Activated CD8-positive, alpha-beta memory T cell treated with anti-CD3 and anti-CD28 coated beads, Interleukin-2, amount 50 U/mL, for 1 hour (primary cell): ENCODE results near the gene COA3.
"Not testable (repeated sequence)": the region's sequence is repeated elsewhere in the genome, so short reads cannot be mapped to it uniquely, and the experiment has no call there.

Experiments
- DNase-seq: peaks from one replicate; pipeline ENCODE4 v3.0.0-alpha.2; 2020; ENCODE audit errors: extremely low read depth

Gene COA3

DNA sequence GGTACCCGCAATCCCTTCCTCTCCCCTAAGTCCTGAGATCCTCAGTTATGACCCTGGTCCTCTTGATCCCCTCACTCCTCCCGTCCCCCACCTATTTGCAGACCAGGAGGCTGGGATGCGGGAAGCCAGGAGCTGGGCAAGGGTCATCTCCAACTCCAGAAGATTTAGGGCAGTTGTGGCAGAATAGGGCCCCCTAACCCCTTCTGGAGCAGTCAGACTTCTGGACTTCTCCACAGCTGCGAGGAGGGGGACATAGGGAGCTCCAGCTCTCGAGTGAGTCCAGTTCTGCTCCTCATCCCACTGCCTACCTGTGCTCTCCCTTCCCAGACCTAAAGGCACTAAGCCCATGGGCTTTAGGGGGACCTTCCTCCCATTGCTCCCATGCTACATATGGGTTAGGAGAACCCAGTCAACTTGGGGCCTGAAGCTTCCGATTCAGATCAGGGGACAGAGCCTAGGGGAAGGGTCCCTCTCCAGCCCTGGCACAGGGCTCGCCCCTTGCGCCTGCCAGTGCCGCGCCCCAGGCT, 16.8 kb downstream of the COA3 start:
- no peak for DNase-seq

DNA sequence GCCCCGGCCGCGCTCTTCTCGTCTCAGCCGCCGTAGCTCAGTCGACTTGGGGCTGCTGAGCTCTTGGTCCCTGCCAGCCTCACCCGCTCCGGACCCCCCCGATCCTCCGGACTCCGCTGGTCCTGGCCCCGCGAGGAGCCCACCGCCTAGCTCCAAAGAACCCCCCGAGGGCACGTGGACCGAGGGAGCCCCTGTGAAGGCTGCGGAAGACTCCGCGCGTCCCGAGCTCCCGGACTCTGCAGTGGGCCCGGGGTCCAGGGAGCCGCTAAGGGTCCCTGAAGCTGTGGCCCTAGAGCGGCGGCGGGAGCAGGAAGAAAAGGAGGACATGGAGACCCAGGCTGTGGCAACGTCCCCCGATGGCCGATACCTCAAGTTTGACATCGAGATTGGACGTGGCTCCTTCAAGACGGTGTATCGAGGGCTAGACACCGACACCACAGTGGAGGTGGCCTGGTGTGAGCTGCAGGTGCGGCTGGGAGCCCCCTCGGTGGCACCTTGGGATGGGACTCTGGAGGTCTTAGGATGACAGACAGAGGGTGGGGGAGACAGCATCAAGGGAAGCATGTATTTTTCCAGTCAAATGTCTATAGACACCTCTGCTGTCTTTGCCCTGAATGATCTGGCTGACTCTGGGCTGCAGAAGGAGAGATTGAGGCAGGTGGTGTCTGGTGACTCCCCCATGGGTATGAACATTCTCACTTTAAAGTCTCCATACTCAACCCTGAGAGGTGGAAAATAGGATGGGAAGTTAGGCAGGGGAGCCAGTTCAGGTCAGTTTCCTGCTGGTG, 17.5 kb downstream of the COA3 start:
- no peak for DNase-seq

DNA sequence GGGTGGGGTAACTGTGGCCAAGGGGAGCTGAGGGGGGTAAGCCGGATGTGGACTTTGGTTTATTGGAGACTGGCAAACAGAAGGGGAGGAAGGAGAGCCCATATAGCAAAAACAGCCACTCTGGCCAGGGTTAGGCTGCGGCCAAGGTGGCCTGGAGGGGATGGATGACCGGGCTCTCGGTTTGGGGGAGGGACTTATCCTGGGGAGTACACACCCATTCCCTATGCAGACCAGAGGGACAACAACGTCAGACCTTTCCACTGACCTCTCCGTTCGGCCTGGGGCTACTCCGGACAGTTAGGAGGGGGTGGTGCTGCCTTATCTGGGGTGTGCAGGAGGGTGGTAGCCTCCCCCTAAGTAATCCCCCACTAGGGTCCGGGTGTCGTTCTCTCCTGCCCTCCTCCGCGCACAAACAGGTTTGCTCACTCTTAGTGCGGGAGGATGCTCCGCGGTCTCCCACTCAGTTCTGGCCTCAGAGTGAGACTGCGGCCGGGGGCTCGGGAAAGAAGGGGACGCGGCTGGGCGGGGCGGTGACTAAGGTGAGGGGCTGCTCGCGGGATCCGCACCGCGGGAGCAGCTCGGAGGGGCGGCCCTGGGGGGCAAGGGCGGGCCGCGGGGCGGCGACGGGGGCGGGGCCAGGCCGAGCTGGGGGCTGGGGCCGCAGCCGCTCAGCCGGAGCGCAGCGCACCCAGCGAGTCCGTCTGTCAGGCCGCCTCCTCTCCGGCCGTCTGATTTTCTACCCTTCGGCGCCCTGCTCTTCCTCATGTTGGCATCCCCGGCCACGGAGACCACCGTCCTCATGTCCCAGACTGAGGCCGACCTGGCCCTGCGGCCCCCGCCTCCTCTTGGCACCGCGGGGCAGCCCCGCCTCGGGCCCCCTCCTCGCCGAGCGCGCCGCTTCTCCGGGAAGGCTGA, 18.3 kb downstream of the COA3 start, which contains the start of gene WNK4:
WNK4 (plus strand) TSS at position 675 of the 915 bp plus-strand sequence; CDS start at position 764, 89 bp downstream.
- no peak for DNase-seq

DNA sequence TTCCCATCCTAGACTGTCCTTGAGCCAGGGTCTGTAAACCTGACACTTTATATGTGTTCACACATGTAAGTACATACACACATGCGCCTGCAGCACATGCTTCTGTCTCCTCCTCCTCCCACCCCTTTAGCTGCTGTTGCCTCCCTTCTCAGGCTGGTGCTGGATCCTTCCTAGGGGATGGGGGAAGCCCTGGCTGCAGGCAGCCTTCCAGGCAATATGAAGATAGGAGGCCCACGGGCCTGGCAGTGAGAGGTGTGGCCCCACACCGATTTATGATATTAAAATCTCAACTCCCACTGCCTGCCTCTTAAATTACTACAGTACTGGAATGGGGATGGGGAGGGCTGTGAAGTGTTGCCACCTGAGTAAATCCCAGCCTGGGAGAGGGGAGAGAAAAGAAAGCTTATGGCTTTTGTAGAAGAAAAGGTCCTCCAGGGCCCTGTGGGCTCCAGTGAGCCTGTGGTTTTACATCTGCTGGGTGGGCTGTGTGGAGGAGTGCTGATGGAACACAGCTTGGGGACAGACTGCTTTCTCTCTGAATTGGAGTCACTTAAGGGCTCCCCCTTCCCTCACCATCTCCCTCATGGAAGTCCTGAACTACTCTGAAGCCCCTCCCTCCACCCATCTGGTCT, 19.1 kb downstream of the COA3 start:
- no peak for DNase-seq

DNA sequence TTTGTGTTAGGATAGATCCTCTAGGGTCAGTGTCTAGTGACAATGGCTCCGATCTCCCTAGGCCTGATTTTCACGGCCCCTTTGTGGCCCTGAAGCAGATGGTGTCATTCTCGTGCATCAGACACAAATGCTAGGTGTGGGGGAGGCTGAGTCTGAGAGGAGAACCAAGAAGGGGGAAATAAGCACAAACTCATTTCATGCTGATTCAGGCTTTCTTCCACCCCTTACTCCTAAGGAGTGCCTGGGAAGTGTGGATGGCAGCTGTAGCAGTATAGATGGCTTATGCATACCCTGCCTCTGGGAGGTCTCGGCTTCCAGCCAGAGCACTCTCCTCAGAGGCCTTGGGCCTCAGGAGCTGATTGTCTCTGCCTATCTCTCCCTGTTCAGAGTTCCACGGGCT, 19.9 kb downstream of the COA3 start:
- no peak for DNase-seq

DNA sequence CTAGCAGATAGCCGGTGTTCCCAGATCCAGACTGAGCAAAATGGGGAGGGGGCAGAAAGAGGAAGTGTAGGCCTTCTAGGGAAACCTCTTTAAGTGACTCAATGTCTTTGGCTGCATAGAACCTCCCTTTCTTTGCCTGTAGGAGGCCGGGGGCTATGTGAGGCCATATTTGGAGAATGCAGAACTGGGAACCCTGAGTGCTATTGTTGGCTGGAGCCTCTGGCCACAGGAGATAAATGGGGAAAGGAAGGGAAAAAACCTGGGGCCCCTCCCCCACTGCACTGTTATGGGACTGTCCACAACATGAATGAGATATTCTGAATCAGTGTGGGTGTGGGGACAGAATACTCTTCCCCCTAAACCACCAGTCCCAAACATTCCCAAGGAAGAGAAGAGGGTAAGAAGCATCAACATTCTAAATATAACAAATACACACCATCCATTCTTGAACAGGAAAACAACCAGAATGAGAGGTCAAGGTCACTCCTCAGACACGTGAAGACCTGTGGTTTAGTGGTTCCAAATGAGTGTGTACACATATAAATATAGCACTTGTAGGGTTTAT, 22.9 kb downstream of the COA3 start:
- no peak for DNase-seq

DNA sequence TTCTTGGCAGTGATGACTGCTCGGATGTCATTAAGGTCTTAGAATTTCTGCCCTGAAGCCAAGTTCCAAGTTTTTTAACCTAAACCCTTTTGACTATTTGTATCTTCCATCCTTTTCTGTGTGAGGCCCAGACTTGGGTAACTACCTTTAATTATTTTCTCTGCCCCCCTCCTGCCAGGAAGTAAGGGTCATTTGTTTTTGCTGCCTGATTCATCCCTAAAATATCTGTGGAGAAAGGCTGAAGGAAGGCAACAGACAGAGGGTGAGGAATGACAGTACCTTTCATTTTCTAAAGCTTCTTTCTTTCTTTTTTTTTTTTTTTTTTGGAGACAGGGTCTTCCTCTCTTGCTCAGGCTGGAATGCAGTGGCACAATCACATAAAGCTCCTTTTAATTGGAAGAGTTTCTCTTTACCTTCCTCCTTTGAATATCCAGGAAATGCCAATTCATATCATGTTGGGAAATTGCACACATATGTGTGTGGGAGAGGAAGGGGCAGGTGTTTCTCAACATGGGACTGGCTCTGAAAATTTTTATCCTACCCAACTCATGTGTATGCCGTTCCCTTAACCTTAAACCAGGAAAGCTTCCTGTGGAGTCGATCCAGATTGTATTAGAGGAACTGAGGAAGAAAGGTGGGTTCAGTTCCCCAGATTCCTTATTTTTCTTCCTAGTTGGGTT, 24.3 kb downstream of the COA3 start:
- no peak for DNase-seq

DNA sequence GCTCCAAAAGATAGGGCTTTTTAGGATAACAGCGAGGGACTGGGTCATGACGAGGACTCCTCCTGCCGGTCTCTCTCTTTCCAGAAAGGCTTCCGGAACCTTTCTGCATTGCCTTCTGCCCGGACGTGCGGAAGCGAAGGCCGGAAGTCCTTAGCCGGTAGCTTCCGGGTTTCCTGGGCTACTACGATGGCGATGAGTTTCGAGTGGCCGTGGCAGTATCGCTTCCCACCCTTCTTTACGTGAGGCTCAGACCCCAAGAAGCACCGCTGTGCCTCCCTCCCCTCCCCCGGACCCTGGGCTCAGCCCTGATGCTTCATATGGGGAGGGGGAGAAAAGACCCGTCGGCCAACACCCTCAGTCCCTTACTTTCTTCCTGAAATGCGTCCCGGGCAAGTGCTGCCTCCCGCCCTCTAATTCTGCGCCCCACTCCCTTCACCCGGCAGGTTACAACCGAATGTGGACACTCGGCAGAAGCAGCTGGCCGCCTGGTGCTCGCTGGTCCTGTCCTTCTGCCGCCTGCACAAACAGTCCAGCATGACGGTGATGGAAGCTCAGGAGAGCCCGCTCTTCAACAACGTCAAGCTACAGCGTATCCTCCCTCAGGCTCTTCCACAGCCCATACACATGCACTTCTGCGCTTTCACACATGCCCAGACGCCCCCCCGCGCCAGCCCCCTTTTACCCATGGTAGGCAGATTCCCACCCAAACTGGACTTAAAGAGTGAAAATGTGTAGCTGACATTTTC, 25.0 kb downstream of the COA3 start, which contains the start of gene VPS25:
VPS25 (plus strand) TSS at position 160 of the 746 bp plus-strand sequence; CDS start at position 187, 27 bp downstream.
- DNase-seq = peak; percentile 40

DNA sequence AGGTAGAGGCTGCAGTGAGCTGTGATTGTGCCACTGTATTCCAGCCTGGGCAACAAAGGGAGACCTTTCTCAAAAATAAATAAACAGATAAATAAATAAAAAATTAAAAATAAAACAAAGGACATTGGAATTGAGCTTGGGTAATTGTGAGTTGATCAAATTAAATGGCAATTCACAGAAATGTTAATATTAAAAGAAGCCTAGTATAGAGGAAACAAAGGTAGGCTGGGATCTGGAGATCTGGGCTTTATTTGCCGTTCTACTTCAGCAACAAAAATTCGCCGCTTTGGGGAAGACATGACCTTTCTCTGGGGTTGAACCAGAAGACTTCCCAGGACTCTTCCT, 25.6 kb downstream of the COA3 start:
- DNase-seq = no peak

DNA sequence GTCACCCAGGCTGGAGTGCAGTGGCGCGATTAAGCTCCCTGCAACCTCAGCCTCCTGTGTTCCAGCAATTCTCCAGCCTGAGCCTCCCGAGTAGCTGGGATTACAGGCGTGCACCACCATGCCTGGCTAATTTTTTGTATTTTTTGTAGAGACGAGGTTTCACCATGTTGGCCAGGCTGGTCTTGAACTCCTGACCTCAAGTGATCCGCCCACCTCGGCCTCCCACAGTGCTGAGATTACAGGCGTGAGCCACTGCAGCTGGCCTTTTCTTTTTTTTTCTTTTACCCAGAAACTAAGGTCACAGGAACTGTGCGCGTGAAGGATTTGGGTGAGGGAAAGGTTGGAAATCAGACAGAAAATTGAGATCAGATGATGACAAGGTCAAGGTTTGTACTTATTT, 28.5 kb downstream of the COA3 start:
- DNase-seq = not testable (repeated sequence)

DNA sequence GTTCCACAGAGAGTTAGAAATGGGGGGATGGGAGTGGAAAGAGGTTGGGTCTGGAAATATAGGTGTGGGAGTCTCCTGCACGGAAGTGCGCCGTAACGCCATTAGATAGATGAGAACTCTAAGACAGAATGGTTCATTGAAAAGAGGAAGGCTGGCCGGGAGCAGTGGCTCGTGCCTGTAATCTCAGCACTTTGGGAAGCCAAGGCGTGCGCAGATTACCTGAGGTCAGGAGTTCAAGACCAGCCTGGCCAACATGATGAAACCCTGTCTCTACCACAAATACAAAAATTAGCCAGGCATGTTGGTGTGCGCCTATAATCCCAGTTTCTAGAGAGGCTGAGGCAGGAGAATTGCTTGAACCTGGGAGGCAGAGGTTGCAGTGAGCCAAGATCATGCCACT, 30.5 kb downstream of the COA3 start:
- DNase-seq = not testable (repeated sequence)

DNA sequence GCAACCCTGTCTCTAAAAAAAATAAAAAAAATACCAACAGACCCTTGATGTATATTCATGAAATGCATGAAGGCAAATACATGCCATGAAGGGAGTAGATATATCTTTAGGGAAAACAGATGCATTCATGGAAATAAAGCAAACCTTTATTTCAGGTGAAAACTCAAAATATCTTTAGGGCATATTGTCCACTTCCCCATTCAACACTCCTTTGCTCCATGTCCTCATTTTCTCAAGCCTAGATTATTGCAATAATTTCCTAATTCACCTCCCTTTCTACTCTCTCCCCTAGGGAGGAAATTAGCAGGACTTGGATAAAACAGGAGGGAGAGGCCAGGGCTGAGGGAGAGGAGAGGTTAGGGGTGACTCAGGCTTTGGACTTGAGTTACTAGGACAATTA, 31.0 kb downstream of the COA3 start:
- no peak for DNase-seq

DNA sequence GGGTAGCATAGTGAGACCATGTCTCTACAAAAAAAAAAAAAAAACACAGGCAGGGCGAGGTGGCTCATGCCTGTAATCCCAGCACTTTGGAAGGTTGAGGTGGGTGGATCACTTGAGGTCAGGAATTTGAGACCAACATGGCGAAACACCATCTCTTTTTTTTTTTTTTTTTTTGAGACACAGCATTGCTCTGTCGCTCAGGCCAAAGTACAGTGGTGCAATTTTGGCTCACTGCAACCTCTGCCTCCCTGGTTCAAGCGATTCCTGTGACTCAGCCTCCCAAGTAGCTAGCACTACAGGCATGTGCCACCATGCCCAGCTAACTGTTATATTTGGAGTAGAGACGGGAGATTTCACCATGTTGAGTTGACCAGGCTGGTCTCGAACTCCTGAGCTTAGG, 32.4 kb downstream of the COA3 start:
- DNase-seq = no peak

DNA sequence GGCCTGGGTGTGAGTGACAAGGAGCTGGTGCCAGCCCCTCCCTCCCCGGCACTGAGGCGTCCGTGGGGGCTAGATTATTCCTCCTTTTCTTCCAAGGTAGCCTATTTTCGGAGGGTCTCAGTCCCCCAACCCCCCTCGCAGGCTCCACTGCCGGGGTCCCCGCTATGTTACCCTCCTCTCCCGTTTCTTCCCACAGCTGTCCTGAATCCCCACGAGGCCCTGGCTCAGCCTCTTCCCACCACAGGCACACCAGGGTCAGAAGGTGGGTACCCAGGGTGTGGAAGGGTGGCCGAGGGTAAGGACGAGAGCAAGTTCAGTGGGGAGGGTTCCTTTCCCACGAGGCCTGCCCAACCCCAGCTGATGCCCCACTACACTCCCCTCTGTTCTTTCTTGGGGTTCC, 36.9 kb downstream of the COA3 start:
- no peak for DNase-seq

DNA sequence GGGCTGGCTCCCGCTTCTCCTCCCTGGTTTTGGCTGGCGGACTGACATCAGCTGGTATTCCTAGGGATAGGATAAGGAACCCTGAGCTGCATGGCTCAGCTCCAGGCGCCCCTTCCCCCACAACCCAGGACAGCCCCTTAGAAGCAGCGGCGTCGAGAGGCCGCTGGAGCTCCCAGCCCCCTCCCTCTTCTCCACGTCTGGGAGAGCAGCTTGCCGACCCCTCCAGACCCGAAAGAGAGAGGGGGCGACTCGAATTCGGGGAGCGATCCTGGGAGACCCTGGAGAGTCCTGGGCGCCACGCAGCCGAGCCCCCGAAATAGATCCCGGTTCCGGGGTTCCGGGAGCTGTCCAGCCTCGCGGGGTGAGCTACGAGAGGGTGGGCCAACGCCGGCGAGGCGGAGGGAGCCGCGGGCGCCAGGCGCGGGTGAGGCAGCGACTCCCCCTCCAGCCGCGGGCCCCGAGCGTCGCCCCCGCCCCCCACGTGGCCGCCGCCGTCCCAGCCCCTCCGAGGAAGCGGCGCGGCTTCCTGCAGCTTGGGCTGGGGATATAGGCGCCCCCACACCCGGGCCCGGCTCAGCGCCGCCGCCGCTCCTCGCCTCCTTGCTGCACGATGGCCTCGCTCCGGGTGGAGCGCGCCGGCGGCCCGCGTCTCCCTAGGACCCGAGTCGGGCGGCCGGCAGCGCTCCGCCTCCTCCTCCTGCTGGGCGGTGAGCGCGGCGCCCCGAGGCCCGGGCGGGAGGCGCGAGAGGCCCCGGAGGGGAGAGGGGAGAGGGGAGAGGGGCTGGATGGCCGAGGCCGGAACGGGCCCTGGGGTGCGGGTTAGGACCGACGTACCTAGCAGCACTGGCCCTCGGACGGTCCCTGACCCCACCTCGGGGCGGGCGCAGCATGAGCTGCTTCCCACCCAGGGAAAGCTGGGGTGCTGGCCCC, 37.6 kb downstream of the COA3 start, which contains the start of gene RAMP2:
RAMP2 (plus strand) TSS at position 576 of the 930 bp plus-strand sequence; CDS start at position 611, 35 bp downstream.
- DNase-seq = no peak

DNA sequence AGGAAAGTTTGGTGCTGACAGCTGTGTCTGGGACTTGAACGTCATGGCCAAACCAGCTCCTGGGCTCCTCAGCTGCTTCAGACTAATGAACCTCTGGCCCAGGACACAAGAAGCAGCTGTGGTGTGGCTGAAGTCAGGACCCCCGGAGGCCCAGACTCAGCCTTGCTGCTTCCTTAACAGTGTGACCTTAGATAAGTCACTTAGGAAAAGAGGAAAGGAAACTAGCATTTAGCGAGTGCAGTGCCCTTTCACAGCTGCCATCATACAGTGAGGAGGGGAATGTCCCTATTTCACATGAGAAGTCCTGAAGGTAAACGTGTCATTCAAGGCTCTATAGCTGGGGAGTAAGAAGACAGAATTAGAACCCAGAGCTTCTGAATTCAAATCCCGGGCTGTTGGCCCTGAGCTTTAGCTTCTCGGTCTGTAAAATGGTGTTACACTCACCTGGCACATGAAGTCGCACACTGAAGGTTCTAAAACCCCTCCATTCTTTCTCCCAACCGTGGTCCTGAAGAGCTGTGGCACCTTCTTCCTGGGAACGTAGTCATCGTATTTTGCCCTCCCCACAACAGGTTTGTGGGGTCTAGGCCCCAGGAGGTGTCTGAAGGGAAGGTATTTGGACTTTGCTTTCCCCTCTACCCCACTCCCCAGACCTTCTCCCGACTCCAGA, 38.4 kb downstream of the COA3 start:
- no peak for DNase-seq

DNA sequence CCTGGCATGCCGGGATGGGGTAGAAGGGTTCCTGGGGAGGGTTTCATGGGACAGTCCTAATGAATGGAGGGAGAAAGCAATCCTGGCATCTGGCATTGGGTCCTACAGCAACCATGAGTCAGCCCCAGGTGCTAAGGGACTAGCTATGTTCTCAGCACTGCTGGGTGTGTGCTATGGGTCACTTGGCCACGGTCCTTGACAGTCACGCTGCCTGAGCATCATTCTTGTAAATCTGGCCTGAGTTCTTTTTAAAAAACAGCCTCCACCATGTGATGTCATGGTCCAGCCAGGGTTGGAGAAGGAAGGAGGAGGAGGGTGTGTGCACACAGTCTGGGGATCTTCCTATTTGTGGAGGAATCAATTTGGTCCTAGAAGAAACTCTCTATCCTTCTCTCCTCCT, 43.7 kb downstream of the COA3 start:
- no peak for DNase-seq

DNA sequence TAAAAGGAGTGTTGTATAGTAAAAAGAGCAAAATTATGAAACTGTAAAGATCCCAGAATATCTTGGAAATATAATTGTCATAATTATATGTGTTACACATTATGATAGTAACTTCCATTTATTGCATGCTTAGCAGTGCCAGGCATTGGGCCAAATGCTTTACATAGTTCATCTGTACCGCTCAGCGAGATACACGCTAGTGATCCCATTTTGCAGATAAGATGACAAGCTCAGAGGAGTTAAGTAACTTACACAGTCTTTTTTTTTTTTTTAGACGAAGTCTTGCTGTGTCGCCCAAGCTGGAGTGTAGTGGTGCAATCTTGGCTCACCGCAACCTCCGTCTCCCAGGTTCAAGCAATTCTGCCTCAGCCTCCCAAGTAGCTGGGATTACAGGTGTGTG, 46.9 kb downstream of the COA3 start:
- no peak for DNase-seq
